Measurements from ENCODE around the gene PEX5L. TPM values are rescaled to one million over a fixed set of nuclear protein-coding genes. Genes with fewer than 3 reads are reported as not detected.

Gene PEX5L
- total RNA-seq, 1 donor from 2014 or later: 0.15 TPM

- DNase-seq (ENCODE audit: low read depth): no peak
These were observed 264.4 kb downstream of the PEX5L start for GRCh38 chr3:179772297-179772696.

GRCh38 chr3:179771797-179772196 lies 264.9 kb downstream of the PEX5L start:
- peak; percentile 30 for DNase-seq (ENCODE audit: low read depth)

DNA sequence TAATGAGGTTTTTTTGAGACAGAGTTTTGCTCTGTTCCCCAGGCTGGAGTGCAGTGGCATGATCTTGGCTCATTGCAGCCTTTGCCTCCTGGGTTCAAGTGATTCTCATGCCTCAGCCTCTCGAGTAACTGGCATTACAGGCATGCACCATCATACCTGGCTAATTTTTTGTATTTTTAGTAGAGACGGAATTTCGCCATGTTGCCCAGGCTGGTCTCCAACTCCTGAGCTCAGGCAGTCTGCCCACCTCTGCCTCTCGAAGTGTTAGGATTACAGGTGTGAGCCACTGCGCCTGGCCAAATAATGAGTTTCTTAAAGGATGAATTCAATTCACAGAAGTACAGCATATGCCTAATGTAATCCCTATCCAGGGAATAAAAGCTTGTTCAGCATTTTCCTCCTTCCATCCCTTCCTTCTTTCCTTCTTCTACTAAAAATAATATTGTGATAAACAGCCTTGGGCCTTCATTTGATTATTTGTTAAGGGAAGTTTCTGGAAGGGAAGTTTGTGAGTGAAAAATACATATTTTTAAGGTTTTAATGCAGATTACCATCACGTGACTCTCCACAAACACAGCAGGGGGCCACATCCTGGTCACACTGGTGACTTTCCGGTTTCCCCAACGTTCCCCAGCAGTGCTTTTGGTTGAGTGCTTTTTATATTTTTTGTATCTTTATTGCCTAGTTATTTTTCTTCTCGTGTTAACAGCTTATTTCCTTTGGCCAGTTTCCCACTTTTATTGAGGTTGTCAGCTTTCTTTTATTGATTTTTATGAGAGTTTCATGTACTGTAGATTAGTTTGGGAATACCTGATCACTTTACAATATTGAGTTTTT lies 267.1 kb downstream of the PEX5L start:
- DNase-seq (ENCODE audit: low read depth): peak; percentile 28

- DNase-seq (ENCODE audit: low read depth): peak; percentile 86
These were observed 268.7 kb downstream of the PEX5L start for GRCh38 chr3:179768080-179768479.

- no peak for DNase-seq (ENCODE audit: low read depth)
These were observed 270.2 kb downstream of the PEX5L start for GRCh38 chr3:179766416-179767133.

- peak; percentile 7 for DNase-seq (ENCODE audit: low read depth)
These were observed 271.3 kb downstream of the PEX5L start for GRCh38 chr3:179765396-179765795.

GRCh38 chr3:179760944-179761343 lies 275.8 kb downstream of the PEX5L start:
- peak; percentile 52 for DNase-seq (ENCODE audit: low read depth)

- peak; percentile 39 for DNase-seq (ENCODE audit: low read depth)
These were observed 285.9 kb downstream of the PEX5L start for GRCh38 chr3:179750720-179751328.

- DNase-seq (ENCODE audit: low read depth): no peak
These were observed 291.0 kb downstream of the PEX5L start for GRCh38 chr3:179745716-179746115.

DNA sequence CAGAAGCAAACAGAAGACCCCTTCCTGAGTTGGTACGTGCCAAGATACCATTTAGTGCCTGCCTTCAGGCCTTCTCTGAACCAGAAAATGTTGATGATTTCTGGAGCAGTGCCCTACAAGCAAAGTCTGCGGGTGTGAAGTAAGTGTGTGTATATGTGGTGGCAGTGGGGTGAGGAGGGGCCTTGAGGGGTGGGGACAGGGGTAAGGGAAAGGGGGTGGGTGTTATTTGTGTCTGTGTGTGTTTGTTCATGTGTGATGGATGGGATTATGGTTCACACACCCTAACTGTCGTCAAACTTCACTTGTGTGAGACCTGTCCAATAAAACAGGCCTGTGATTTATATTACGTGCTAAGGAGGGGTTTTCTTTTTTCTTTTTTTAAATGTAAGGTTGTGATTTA lies 291.7 kb downstream of the PEX5L start:
- no peak for DNase-seq (ENCODE audit: low read depth)

Data from renal cortical epithelial cell (primary cell).